Osteoblast (primary cell): ENCODE data around the gene IRF3. TPM values are rescaled to one million over a fixed set of nuclear protein-coding genes. Genes with fewer than 3 reads are reported as not detected.

ENCODE experiments used
- DNase-seq: peaks from one replicate; pipeline ENCODE4 v3.0.0; 2011; ENCODE audit warnings: low spot score, mixed read lengths; ENCODE audit not compliant: insufficient read length; ENCODE audit errors: missing footprints
- H2AFZ ChIP-seq: 2 replicates; pipeline ENCODE4 v1.6.0; 2011; ENCODE audit warnings: mild to moderate bottlenecking, low read length
- H3K27ac ChIP-seq: 2 replicates; pipeline ENCODE4 v1.5.1; 2011; ENCODE audit warnings: mild to moderate bottlenecking, low read depth, low read length, moderate library complexity
- H3K27me3 ChIP-seq: 2 replicates; pipeline ENCODE4 v1.6.0; 2012; ENCODE audit warnings: mild to moderate bottlenecking, control low read depth, inconsistent platforms, low read length, moderate library complexity; ENCODE audit not compliant: insufficient read depth
- H3K36me3 ChIP-seq: 2 replicates; pipeline ENCODE4 v1.5.1; 2011; ENCODE audit warnings: mild to moderate bottlenecking, low read length, control low read depth, moderate library complexity; ENCODE audit not compliant: insufficient read depth
- H3K4me1 ChIP-seq: 2 replicates; pipeline ENCODE4 v1.5.1; 2011; ENCODE audit warnings: mild to moderate bottlenecking, low read length, control low read depth, moderate library complexity; ENCODE audit not compliant: insufficient read depth
- H3K4me2 ChIP-seq: 2 replicates; pipeline ENCODE4 v1.6.0; 2011; ENCODE audit warnings: mild to moderate bottlenecking, low read length; ENCODE audit not compliant: insufficient read depth
- H3K4me3 ChIP-seq: fragments of 200-600 bp; sonication (generic); 3 replicates; pipeline ENCODE4 v1.5.1; 2012; ENCODE audit warnings: mild to moderate bottlenecking, low read length, inconsistent platforms; ENCODE audit not compliant: insufficient read depth
- H3K79me2 ChIP-seq: 2 replicates; pipeline ENCODE4 v1.6.0; 2012; ENCODE audit warnings: mild to moderate bottlenecking, low read length, control low read depth, inconsistent platforms; ENCODE audit not compliant: insufficient read depth
- H3K9me3 ChIP-seq: 2 replicates; pipeline ENCODE4 v1.5.1; 2011; ENCODE audit warnings: low read depth, low read length, control low read depth
- H4K20me1 ChIP-seq: 2 replicates; pipeline ENCODE4 v1.6.0; 2012; ENCODE audit warnings: mild to moderate bottlenecking, low read length, control low read depth; ENCODE audit not compliant: insufficient read depth
- total RNA-seq: library from RNA; depleted of rRNA; stranded (reverse); fragments of >200 nt; gene quantifications from 2 replicates; pipeline ENCODE4 v1.2.3, GENCODE V29; 2012
- TF ChIP-seq, protein P1 (sequence below): IDR thresholded peaks from 2 replicates; pipeline ENCODE4 v1.5.1; 2011; ENCODE audit warnings: mild to moderate bottlenecking, low read depth, low read length, moderate library complexity; ENCODE audit errors: extremely low read depth

Gene IRF3
- total RNA-seq, 1 donor, result 48.5 TPM

DNA sequence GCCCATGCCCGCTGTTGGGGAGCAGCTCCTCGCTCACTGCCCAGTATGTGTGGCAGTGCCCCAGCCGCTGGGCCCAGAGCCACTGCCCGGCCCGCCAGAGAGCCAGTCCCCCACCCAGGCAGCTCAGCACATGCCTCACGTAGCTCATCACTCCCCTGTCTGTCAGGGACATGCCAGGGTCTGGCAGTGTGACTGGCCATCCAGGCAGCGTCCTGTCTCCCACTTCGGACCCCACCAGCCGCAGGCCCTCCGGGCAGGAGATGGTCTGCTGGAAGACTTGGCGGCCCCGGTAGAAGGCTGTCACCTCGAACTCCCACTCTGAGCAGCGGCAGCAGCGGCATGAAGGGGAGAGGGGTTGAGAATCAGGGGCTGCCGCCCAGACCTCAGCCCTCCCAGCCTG, 3.6 kb downstream of the IRF3 start:
- H3K36me3 ChIP-seq, result peaks cover 44% of the 10 kb centered on the region
- H3K27me3 ChIP-seq, result no peaks in the 10 kb centered on the region
- H3K79me2 ChIP-seq, result peaks cover 27% of the 10 kb centered on the region
- DNase-seq, result no peak
- peaks cover 14% of the 10 kb centered on the region for H3K4me1 ChIP-seq
- no peaks in the 10 kb centered on the region for H3K9me3 ChIP-seq
- H2AFZ ChIP-seq, result no peak overlapping the region
- no peak overlapping the region for H3K4me3 ChIP-seq
- peaks cover 13% of the 10 kb centered on the region for H4K20me1 ChIP-seq
- H3K27ac ChIP-seq, result no peak overlapping the region
- TF ChIP-seq, protein P1, sequence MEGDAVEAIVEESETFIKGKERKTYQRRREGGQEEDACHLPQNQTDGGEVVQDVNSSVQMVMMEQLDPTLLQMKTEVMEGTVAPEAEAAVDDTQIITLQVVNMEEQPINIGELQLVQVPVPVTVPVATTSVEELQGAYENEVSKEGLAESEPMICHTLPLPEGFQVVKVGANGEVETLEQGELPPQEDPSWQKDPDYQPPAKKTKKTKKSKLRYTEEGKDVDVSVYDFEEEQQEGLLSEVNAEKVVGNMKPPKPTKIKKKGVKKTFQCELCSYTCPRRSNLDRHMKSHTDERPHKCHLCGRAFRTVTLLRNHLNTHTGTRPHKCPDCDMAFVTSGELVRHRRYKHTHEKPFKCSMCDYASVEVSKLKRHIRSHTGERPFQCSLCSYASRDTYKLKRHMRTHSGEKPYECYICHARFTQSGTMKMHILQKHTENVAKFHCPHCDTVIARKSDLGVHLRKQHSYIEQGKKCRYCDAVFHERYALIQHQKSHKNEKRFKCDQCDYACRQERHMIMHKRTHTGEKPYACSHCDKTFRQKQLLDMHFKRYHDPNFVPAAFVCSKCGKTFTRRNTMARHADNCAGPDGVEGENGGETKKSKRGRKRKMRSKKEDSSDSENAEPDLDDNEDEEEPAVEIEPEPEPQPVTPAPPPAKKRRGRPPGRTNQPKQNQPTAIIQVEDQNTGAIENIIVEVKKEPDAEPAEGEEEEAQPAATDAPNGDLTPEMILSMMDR, result no peak
- no peak overlapping the region for H3K4me2 ChIP-seq

DNA sequence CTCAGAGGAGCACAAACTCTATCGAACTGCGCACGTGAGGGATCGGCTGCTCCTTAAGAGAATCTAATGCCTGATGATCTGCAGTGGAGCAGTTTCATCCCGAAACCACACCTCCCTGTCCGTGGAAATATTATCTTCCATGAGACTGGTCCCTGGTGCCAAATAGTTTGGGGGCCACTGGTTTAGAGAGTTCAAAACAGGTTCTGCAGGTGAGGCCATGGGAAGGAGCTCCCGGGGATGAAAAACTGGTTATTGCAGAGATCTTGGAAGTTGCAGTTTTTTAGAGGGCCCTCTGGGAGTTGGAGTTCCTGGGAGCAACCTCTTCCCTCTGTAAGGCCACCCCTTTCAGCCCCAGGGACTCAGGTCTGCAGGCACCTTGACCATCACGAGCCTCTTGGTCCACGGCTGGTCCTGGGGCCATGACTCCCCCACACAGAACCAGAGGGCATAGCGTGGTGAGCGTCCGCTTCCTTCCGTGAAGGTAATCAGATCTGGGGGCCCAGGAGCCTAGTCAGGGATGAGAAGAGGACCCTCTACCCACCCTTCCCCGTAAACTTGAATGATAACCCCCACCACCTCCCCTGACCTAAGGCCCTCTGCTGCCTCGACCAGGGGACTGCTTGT, 5.2 kb downstream of the IRF3 start:
- peaks cover 18% of the 10 kb centered on the region for H3K79me2 ChIP-seq
- no peaks in the 10 kb centered on the region for H3K9me3 ChIP-seq
- DNase-seq, result no peak
- H3K27me3 ChIP-seq, result no peaks in the 10 kb centered on the region
- TF ChIP-seq, protein P1, result no peak
- H4K20me1 ChIP-seq, result peaks cover 15% of the 10 kb centered on the region
- peaks cover 5% of the 10 kb centered on the region for H3K4me1 ChIP-seq
- H2AFZ ChIP-seq, result no peak overlapping the region
- H3K36me3 ChIP-seq, result peaks cover 60% of the 10 kb centered on the region
- no peak overlapping the region for H3K27ac ChIP-seq
- no peak overlapping the region for H3K4me2 ChIP-seq
- H3K4me3 ChIP-seq, result no peak overlapping the region

DNA sequence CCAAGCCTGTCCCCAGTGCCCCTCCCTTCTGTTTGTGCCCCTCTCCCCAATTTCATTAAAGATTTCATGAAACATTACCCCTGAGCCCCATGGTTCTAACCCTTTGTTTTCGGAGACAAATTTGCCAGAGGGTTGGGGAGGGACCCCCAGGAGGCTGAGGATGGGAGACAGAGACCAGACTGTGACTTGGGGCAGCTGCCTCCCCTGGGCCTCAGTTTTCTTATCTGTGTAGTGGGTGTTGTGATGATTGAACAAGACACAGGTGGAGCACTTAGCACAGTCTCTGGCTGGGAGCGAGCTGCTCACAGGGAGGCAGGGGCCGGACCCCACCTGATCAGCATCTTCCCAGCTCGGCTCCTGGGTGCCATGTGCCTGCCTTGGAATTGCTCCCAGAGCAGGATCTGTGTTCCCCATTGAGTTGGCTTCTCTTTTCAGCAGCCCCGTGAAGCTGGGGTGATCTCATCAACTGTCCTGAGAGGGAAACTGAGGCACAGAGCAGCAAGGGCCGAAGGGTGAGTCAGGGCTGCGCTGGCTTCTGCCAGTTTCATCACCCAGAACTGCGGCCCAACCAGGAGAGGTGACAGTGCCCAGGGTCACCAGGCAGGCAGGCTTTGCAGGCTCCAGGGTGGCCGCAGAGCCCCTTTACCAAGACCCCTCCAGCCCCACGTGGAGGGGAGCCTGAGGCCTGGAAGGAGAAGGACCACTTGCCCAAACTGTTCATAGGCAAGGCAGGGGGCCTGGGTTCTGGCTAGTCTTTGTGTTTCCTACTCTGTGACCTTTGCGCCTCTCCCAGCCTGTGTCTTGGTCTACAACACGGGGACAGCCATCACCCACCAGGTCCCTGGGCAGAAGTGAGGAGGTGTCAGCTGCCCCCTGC, 6.9 kb downstream of the IRF3 start:
- DNase-seq, result no peak
- Histone ChIP-seq H3K4me2 (no peak overlapping the region), H3K4me3 (no peak overlapping the region), H4K20me1 (peaks cover 12% of the 10 kb centered on the region), H3K27ac (no peak overlapping the region), H3K36me3 (peaks cover 74% of the 10 kb centered on the region), H3K27me3 (no peaks in the 10 kb centered on the region), H2AFZ (no peak overlapping the region), H3K9me3 (no peaks in the 10 kb centered on the region), H3K79me2 (peaks cover 17% of the 10 kb centered on the region), H3K4me1 (no peaks in the 10 kb centered on the region)
- TF ChIP-seq, protein P1, result no peak

DNA sequence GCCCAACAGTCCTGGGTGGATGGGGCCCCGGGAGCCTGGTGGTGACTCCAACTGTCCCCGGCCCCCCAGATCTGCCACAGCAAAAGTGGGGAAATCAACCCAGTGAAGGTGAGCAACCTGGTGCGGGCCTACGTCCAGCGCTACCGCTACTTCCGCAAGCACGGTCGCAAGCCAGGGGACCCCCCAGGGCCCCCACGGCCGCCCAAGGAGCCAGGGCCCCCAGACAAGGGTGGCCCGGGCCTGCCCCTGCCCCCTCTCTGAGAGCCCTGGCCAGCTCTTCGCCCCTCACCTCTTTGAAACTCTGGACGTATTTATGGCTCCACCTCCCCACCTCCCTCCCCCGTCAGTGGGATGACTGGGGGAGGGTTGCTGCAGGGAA, 7.5 kb downstream of the IRF3 start:
- no peak overlapping the region for H3K4me3 ChIP-seq
- H3K27ac ChIP-seq, result no peak overlapping the region
- no peak overlapping the region for H3K4me2 ChIP-seq
- H3K4me1 ChIP-seq, result no peaks in the 10 kb centered on the region
- peaks cover 13% of the 10 kb centered on the region for H4K20me1 ChIP-seq
- no peaks in the 10 kb centered on the region for H3K27me3 ChIP-seq
- TF ChIP-seq, protein P1, result no peak
- peaks cover 76% of the 10 kb centered on the region for H3K36me3 ChIP-seq
- H3K79me2 ChIP-seq, result peaks cover 19% of the 10 kb centered on the region
- H3K9me3 ChIP-seq, result no peaks in the 10 kb centered on the region
- DNase-seq, result no peak
- H2AFZ ChIP-seq, result no peak overlapping the region
